H9 (cell line): ENCODE data around the gene ELFN2. TPM values are rescaled to one million over a fixed set of nuclear protein-coding genes. Genes with fewer than 3 reads are reported as not detected.

Experiments used
- DNase-seq: peaks from one replicate; pipeline ENCODE4 v3.0.0-alpha.2; 2017
- H2AFZ ChIP-seq: one replicate; pipeline ENCODE4 v1.6.1; 2013; ENCODE audit warnings: mild to moderate bottlenecking, low read length, control low read depth, moderate library complexity
- H2AK5ac ChIP-seq: 2 replicates; pipeline ENCODE4 v1.6.1; 2013; ENCODE audit warnings: low read length, control low read depth, mixed read lengths; ENCODE audit not compliant: insufficient read length
- H2BK120ac ChIP-seq: one replicate; pipeline ENCODE4 v1.6.1; 2013; ENCODE audit warnings: low read depth, mild to moderate bottlenecking, low read length, control low read depth, inconsistent platforms; ENCODE audit not compliant: poor library complexity, severe bottlenecking
- H2BK12ac ChIP-seq: 2 replicates; pipeline ENCODE4 v1.6.1; 2013; ENCODE audit warnings: low read length, control low read depth, mixed read lengths, low read depth; ENCODE audit not compliant: insufficient read length
- H2BK15ac ChIP-seq: 2 replicates; pipeline ENCODE4 v1.6.1; 2013; ENCODE audit warnings: low read depth, low read length, control low read depth
- H2BK20ac ChIP-seq: one replicate; pipeline ENCODE4 v1.6.1; 2013; ENCODE audit warnings: low read depth, mild to moderate bottlenecking, low read length, control low read depth, inconsistent platforms; ENCODE audit not compliant: poor library complexity, severe bottlenecking
- H2BK5ac ChIP-seq: 2 replicates; pipeline ENCODE4 v1.6.1; 2013; ENCODE audit warnings: low read length, control low read depth, mixed read lengths; ENCODE audit not compliant: insufficient read length
- H3K14ac ChIP-seq: 2 replicates; pipeline ENCODE4 v1.6.1; 2013; ENCODE audit warnings: low read length, control low read depth; ENCODE audit not compliant: insufficient read depth
- H3K18ac ChIP-seq: 2 replicates; pipeline ENCODE4 v1.6.1; 2013; ENCODE audit warnings: low read depth, mild to moderate bottlenecking, mixed read lengths, low read length, control low read depth; ENCODE audit not compliant: insufficient read length
- H3K23ac ChIP-seq: 2 replicates; pipeline ENCODE4 v1.6.1; 2013; ENCODE audit warnings: low read length, control low read depth, mixed read lengths, low read depth; ENCODE audit not compliant: insufficient read length
- H3K23me2 ChIP-seq: 2 replicates; pipeline ENCODE4 v1.6.1; 2013; ENCODE audit warnings: low read depth, mild to moderate bottlenecking, mixed read lengths, low read length, control low read depth; ENCODE audit not compliant: insufficient read length, poor library complexity, severe bottlenecking
- H3K27ac ChIP-seq: 2 replicates; pipeline ENCODE4 v1.5.1; 2013; ENCODE audit warnings: low read length, control low read depth, mixed read lengths, low read depth; ENCODE audit not compliant: insufficient read length
- H3K27me3 ChIP-seq: 2 replicates; pipeline ENCODE4 v1.6.1; 2013; ENCODE audit warnings: low read length, control low read depth, inconsistent platforms; ENCODE audit not compliant: insufficient read depth
- H3K4ac ChIP-seq: 2 replicates; pipeline ENCODE4 v1.6.1; 2013; ENCODE audit warnings: low read depth, mild to moderate bottlenecking, control low read depth, inconsistent platforms, low read length, moderate library complexity
- H3K4me1 ChIP-seq: 2 replicates; pipeline ENCODE4 v1.6.1; 2013; ENCODE audit warnings: low read length, control low read depth, inconsistent platforms; ENCODE audit not compliant: insufficient read depth
- H3K4me2 ChIP-seq: 2 replicates; pipeline ENCODE4 v1.6.1; 2013; ENCODE audit warnings: low read length, control low read depth, mixed read lengths; ENCODE audit not compliant: insufficient read length, insufficient read depth
- H3K56ac ChIP-seq: 2 replicates; pipeline ENCODE4 v1.6.1; 2013; ENCODE audit warnings: low read depth, mild to moderate bottlenecking, mixed read lengths, low read length, control low read depth; ENCODE audit not compliant: insufficient read length
- H3K79me1 ChIP-seq: 2 replicates; pipeline ENCODE4 v1.6.1; 2013; ENCODE audit warnings: low read depth, mild to moderate bottlenecking, moderate library complexity, low read length, control low read depth, inconsistent platforms; ENCODE audit not compliant: insufficient read depth, poor library complexity, severe bottlenecking
- H3K79me2 ChIP-seq: 2 replicates; pipeline ENCODE4 v1.6.1; 2013; ENCODE audit warnings: low read length, control low read depth, inconsistent platforms; ENCODE audit not compliant: insufficient read depth
- H3K9ac ChIP-seq: 2 replicates; pipeline ENCODE4 v1.6.1; 2013; ENCODE audit warnings: low read length, control low read depth, mixed read lengths; ENCODE audit not compliant: insufficient read length; ENCODE audit errors: extremely low read depth
- H3K9me3 ChIP-seq: one replicate; pipeline ENCODE4 v1.6.1; 2013; ENCODE audit warnings: low read depth, low read length, inconsistent platforms; ENCODE audit not compliant: control insufficient read depth
- H3T11ph ChIP-seq: one replicate; pipeline ENCODE4 v1.6.1; 2013; ENCODE audit warnings: mild to moderate bottlenecking, low read length, control low read depth, inconsistent platforms
- H4K20me1 ChIP-seq: one replicate; pipeline ENCODE4 v1.6.1; 2013; ENCODE audit not compliant: control insufficient read depth, insufficient read length, insufficient read depth
- H4K5ac ChIP-seq: 2 replicates; pipeline ENCODE4 v1.6.1; 2013; ENCODE audit warnings: low read depth, mild to moderate bottlenecking, mixed read lengths, low read length, control low read depth; ENCODE audit not compliant: insufficient read length
- H4K8ac ChIP-seq: replicated peaks from 2 replicates; pipeline ENCODE4 v1.6.1; 2013; ENCODE audit warnings: low read length, control low read depth, mixed read lengths, low read depth; ENCODE audit not compliant: insufficient read length
- H4K91ac ChIP-seq: 2 replicates; pipeline ENCODE4 v1.6.1; 2013; ENCODE audit warnings: low read depth, mild to moderate bottlenecking, moderate library complexity, mixed read lengths, low read length, control low read depth; ENCODE audit not compliant: insufficient read length
- H3K27ac Mint-ChIP-seq, 3 experiments: 2 replicates in 2 of 3; 3 replicates in 1 of 3; pipeline ENCODE4 v1.8.0; 2020 to 2021; ENCODE audit warnings: mixed read lengths in 3 of 3, mild to moderate bottlenecking in 1 of 3, moderate library complexity in 1 of 3
- H3K27me3 Mint-ChIP-seq: 2 replicates; pipeline ENCODE4 v1.8.0; 2021; ENCODE audit warnings: low read depth, mild to moderate bottlenecking, moderate library complexity, mixed read lengths
- H3K36me3 Mint-ChIP-seq, 3 experiments: 2 replicates in 2 of 3; 3 replicates in 1 of 3; pipeline ENCODE4 v1.8.0; 2020 to 2021; ENCODE audit warnings: low read depth in 3 of 3, mixed read lengths in 3 of 3; ENCODE audit not compliant: insufficient read depth in 1 of 3
- H3K4me1 Mint-ChIP-seq, 2 experiments: 2 replicates each; pipeline ENCODE4 v1.8.0; 2020; ENCODE audit warnings: mixed read lengths in 2 of 2
- H3K4me3 Mint-ChIP-seq, 2 experiments: 2 replicates in 1 of 2; 3 replicates in 1 of 2; pipeline ENCODE4 v1.8.0; 2020 to 2021; ENCODE audit warnings: mild to moderate bottlenecking in 2 of 2, mixed read lengths in 2 of 2, moderate library complexity in 1 of 2
- H3K9me3 Mint-ChIP-seq, 2 experiments: 2 replicates in 1 of 2; 3 replicates in 1 of 2; pipeline ENCODE4 v1.8.0; 2020; ENCODE audit warnings: mild to moderate bottlenecking in 2 of 2, mixed read lengths in 2 of 2, moderate library complexity in 1 of 2
- WGBS: extraction: QIAGEN DNeasy Blood & Tissue Kit; methylation state at CpG from one replicate; pipeline ENCODE4 v1.1.7; 2013; ENCODE audit warnings: missing lambda C conversion rate, low lambda C conversion rate, mixed read lengths; ENCODE audit not compliant: insufficient read length; ENCODE audit errors: extremely low coverage; 5-methylcytosine and 5-hydroxymethylcytosine counted together
- total RNA-seq: library from RNA; stranded (reverse); gene quantifications from 2 replicates; pipeline ENCODE4 v1.2.1, GENCODE V29; 2021
- TF ChIP-seq, protein P1 (sequence below): fragments of 200-600 bp; sonication (generic); conservative IDR thresholded peaks from 3 replicates; pipeline ENCODE4 v1.8.0; 2021; ENCODE audit warnings: antibody characterized with exemption, mild to moderate bottlenecking

Gene ELFN2
- total RNA-seq, 1 experiment from 2014 or later = 0.70 TPM

DNA sequence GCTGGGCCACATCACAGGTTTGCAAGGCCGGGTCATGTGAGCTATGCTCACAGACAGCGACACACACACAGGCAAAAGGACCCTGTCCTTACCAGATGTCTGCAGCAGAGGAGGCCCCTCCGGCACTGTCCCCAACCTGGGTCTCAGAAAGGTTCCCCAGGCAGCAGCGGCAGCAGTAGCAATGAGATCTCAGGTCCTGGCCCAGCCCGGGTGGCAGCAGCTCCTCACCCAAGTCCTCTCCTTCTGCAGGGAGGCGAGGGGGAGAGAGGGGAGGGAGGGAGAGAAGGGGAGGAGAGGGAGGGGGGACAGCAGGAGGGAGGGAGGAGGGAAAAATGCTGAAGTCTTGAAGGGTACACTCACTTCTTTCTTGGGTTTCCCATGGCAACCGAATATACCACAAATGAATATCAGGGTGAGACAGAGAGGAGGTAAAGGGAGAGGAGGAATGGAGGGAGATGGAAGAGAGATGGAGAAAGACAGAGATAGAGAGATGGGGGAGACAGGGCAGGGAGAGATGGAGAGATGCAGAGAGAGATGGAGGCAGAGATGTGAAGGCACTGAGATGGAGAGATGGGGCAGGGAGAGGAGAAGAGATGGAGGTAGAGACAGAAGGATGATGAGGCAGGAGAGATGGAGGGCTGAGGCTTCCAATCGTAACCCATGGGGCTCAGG, 9.5 kb downstream of the ELFN2 start:
- Histone ChIP-seq H3K14ac (no peak overlapping the region), H2AK5ac (no peak overlapping the region), H2BK20ac (no peak overlapping the region), H3K4ac (no peak overlapping the region), H3K79me2 (no peaks in the 10 kb centered on the region), H3K79me1 (no peaks in the 10 kb centered on the region), H3K4me2 (no peak overlapping the region), H2AFZ (no peak overlapping the region), H4K8ac (no peak overlapping the region), H2BK15ac (no peak overlapping the region), H3K9me3 (no peaks in the 10 kb centered on the region), H2BK5ac (no peak overlapping the region), H2BK120ac (no peak overlapping the region), H4K20me1 (no peaks in the 10 kb centered on the region), H3K27me3 (no peaks in the 10 kb centered on the region; the same call in 1 of the 2 replicates), H4K91ac (no peak overlapping the region), H2BK12ac (no peak overlapping the region), H3K18ac (no peak overlapping the region), H3K56ac (no peak overlapping the region), H3T11ph (no peak overlapping the region), H3K27ac (no peak overlapping the region), H3K23me2 (peaks cover 9% of the 10 kb centered on the region), H3K9ac (no peak overlapping the region), H3K23ac (no peak overlapping the region), H4K5ac (no peak overlapping the region), H3K4me1 (no peaks in the 10 kb centered on the region)
- Mint-ChIP-seq H3K4me1 (peaks cover 23 to 45% of the 10 kb centered on the region in 2 experiments), H3K27me3 (peaks cover 62% of the 10 kb centered on the region), H3K27ac (no peak overlapping the region; a peak in 1 of 7 replicates), H3K9me3 (no peaks in the 10 kb centered on the region; a peak in 2 of 5 replicates), H3K4me3 (no peak overlapping the region), H3K36me3 (no peaks in the 10 kb centered on the region)
- TF ChIP-seq, protein P1, sequence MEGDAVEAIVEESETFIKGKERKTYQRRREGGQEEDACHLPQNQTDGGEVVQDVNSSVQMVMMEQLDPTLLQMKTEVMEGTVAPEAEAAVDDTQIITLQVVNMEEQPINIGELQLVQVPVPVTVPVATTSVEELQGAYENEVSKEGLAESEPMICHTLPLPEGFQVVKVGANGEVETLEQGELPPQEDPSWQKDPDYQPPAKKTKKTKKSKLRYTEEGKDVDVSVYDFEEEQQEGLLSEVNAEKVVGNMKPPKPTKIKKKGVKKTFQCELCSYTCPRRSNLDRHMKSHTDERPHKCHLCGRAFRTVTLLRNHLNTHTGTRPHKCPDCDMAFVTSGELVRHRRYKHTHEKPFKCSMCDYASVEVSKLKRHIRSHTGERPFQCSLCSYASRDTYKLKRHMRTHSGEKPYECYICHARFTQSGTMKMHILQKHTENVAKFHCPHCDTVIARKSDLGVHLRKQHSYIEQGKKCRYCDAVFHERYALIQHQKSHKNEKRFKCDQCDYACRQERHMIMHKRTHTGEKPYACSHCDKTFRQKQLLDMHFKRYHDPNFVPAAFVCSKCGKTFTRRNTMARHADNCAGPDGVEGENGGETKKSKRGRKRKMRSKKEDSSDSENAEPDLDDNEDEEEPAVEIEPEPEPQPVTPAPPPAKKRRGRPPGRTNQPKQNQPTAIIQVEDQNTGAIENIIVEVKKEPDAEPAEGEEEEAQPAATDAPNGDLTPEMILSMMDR = no peak
- no peak for DNase-seq
- WGBS = no CpG with 5 or more reads among the region's 8 CpGs
